Thyroid gland (tissue), 4 donors: ENCODE results near the gene PAX8. TPM values are rescaled to one million over a fixed set of nuclear protein-coding genes. Genes with fewer than 3 reads are reported as not detected.
A peak's percentile ranks its signal among the peaks of the same experiment; 100 is the strongest.

Experiments
- DNase-seq, 2 donors: peaks; one replicate each; pipeline ENCODE4 v3.0.0-alpha.2; 2019
- H3K27ac ChIP-seq, 3 donors: fragments of 200-600 bp; sonication (generic); 1 replicate in 2 of 3; 2 replicates in 1 of 3; pipeline ENCODE4 v1.5.1; 2016 to 2019; ENCODE audit warnings: mild to moderate bottlenecking in 1 of 3, moderate library complexity in 1 of 3
- H3K27me3 ChIP-seq: fragments of 200-600 bp; sonication (generic); one replicate; pipeline ENCODE4 v1.5.1; 2019
- H3K36me3 ChIP-seq, 2 donors: fragments of 200-600 bp; sonication (generic); one replicate each; pipeline ENCODE4 v1.5.1; 2016 to 2019
- H3K4me1 ChIP-seq, 2 donors: fragments of 200-600 bp; sonication (generic); one replicate each; pipeline ENCODE4 v1.5.1; 2017 to 2019
- H3K4me3 ChIP-seq, 3 donors: fragments of 200-600 bp; sonication (generic); replicated peaks in 1 of 3; 1 replicate in 2 of 3; 2 replicates in 1 of 3; pipeline ENCODE4 v1.5.1; 2016; ENCODE audit warnings: mild to moderate bottlenecking in 1 of 3
- H3K9me3 ChIP-seq: fragments of 200-600 bp; sonication (generic); one replicate; pipeline ENCODE4 v1.5.1; 2017
- CTCF ChIP-seq, 6 experiments: fragments of 200-600 bp in 3 of 6; fragments of 450-650 bp in 3 of 6; sonication (generic) in 3 of 6; IDR thresholded peaks; one replicate each; pipeline ENCODE4 v1.5.1; 2016 to 2019; ENCODE audit warnings: antibody characterized with exemption in 6 of 6, mild to moderate bottlenecking in 2 of 6, inconsistent platforms in 1 of 6, moderate library complexity in 1 of 6
- POLR2A ChIP-seq, 2 donors: fragments of 450-650 bp; IDR thresholded peaks; one replicate each; pipeline ENCODE4 v1.6.1; 2017; ENCODE audit warnings: antibody characterized with exemption in 2 of 2, mild to moderate bottlenecking in 2 of 2, moderate library complexity in 1 of 2
- WGBS, 2 donors: methylation state at CpG; one replicate each; pipeline ENCODE4 v1.1.5; 2017; 5-methylcytosine and 5-hydroxymethylcytosine counted together
- intact Hi-C: fragments of 100-400 bp; cut with DNase I; formaldehyde crosslinking; loops from one replicate; pipeline ENCODE4 v1.15.1; 2023
- total RNA-seq, 4 donors: library from RNA; depleted of rRNA; stranded (reverse); fragments of >200 nt; gene quantifications; one replicate each; pipeline ENCODE4 v1.2.3, GENCODE V29; 2016

PAX8 gene
- total RNA-seq, 4 donors from 2014 or later: 1,318 to 2,156 (median 1,767) TPM

GRCh38 chr2:113203217-113203530, 75.5 kb downstream of the PAX8 start:
- no peaks in the 10 kb centered on the region for H3K27me3 ChIP-seq
- intact Hi-C loops: loop anchor here (10.0 kb wide), 1 partner anchor 172 kb away; no protein-coding TSS in a partner anchor
- DNase-seq: no peak
- no peaks in the 10 kb centered on the region for H3K9me3 ChIP-seq
- TF ChIP-seq POLR2A (IDR thresholded peaks at IDR 0.05): no peak
- TF ChIP-seq CTCF (IDR thresholded peaks at IDR 0.05): no peak
- no peaks in the 10 kb centered on the region for H3K36me3 ChIP-seq
- peaks cover 30 to 70% of the 10 kb centered on the region in 2 donors for H3K4me1 ChIP-seq
- H3K4me3 ChIP-seq: no peak overlapping the region
- no peak overlapping the region for H3K27ac ChIP-seq

DNA sequence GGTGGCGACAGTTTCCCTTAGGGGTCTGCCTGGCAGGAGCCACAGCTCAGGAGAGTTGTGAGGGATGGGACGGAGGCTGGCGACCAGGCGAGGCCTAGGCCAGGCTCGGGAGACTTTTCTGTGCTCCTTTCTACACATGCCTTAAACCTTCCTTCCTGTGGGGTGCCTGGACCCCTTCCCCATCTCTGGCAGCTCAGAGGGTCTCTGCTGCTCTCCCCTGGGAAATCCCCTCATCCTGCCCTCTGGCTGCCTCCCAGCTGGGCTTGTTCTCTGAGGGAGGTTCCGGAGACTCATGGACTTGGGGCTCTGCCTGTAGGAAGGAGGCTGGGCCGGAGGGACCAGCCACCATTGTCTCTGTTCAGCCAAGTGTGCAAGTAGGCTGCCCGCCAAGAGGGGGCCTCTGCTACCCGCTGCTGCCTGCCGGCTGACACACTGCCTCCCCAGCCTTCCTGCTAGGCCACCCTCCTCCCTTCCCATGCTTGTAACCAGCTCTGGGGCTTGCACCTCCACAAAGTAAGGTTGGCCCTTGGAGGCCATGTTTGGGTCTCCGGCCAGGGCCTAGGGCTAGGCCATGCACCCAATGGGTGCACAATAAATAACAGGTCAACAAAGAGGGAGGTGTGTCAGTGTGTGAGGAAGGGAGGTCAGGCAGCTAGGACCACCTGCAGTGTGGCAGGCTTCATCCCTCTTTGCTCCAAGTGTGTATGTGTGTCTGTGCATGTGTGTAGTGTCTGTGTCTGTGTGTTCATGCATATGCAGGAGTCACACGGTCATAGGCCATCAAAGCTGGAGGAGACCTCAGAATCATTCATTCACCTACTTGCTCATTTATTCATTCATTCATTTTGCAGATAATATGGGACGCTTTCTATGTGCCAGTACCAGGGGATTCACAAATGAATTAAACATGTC, 76.2 kb downstream of the PAX8 start:
- peaks cover 23 to 64% of the 10 kb centered on the region in 2 donors for H3K4me1 ChIP-seq
- intact Hi-C loops: loop anchor here (10.0 kb wide), 1 partner anchor 172 kb away; no protein-coding TSS in a partner anchor
- no peak overlapping the region for H3K4me3 ChIP-seq
- no peaks in the 10 kb centered on the region for H3K36me3 ChIP-seq
- no peaks in the 10 kb centered on the region for H3K27me3 ChIP-seq
- peak overlapping the region; percentile 54 to 94 (median 84) for H3K27ac ChIP-seq
- 63 to 76% methylated on average over 9 to 10 of the region's 13 CpGs for WGBS, 2 donors
- DNase-seq: peak; percentile 79 to 83
- no peak for TF ChIP-seq CTCF (IDR thresholded peaks at IDR 0.05)
- no peak for TF ChIP-seq POLR2A (IDR thresholded peaks at IDR 0.05)
- H3K9me3 ChIP-seq: no peaks in the 10 kb centered on the region

DNA sequence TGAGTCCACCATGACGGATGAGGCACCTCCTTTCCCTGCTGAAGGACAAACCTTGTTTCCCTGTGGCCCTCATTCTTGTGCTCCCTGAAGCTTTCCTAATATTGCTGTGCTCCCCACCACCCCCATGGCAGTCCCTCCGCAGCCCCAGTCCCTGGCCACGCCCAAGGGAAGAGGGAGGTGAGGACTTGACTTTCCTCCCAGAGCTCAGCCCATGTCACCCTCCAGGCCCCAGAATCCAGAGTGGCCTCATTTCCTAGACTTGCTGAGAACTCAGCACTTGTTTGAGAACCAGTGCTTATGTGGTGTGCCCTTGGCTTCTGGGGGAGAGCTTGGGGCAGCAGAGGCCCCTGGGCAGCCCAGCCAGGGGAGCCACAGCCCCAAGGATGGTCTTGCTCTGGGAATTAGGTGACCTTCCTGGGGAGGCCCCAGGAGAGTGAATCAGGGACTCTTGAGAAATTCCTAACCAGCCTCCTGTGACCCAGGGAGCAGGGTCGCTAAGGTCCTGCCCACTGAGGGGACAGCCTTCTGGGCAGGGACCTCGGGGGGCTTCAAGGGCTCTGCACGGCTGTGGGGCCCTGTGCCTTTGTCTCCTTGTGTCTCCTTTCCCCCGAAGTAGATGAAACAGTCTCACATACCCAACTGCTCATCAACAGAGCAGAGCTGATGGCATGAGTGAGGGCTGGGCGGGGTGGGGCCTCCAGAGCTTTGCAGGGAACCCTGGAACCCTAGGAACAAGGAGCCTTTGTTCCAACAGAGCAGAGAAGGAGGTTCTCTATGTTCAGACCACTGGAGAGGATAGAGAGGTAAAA, 77.0 kb downstream of the PAX8 start:
- intact Hi-C loops: loop anchor here (10.0 kb wide), 1 partner anchor 173 kb away; no protein-coding TSS in a partner anchor
- no peak for TF ChIP-seq CTCF (IDR thresholded peaks at IDR 0.05)
- no peak for TF ChIP-seq POLR2A (IDR thresholded peaks at IDR 0.05)
- no peak for DNase-seq
- Histone ChIP-seq H3K4me3 (no peak overlapping the region), H3K4me1 (peaks cover 23 to 58% of the 10 kb centered on the region in 2 donors), H3K27ac (peak overlapping the region; percentile 54 to 94 (median 84)), H3K9me3 (no peaks in the 10 kb centered on the region), H3K36me3 (no peaks in the 10 kb centered on the region), H3K27me3 (no peaks in the 10 kb centered on the region)
- WGBS, 2 donors: 71 to 90% methylated on average over 5 to 6 of the region's 8 CpGs

DNA sequence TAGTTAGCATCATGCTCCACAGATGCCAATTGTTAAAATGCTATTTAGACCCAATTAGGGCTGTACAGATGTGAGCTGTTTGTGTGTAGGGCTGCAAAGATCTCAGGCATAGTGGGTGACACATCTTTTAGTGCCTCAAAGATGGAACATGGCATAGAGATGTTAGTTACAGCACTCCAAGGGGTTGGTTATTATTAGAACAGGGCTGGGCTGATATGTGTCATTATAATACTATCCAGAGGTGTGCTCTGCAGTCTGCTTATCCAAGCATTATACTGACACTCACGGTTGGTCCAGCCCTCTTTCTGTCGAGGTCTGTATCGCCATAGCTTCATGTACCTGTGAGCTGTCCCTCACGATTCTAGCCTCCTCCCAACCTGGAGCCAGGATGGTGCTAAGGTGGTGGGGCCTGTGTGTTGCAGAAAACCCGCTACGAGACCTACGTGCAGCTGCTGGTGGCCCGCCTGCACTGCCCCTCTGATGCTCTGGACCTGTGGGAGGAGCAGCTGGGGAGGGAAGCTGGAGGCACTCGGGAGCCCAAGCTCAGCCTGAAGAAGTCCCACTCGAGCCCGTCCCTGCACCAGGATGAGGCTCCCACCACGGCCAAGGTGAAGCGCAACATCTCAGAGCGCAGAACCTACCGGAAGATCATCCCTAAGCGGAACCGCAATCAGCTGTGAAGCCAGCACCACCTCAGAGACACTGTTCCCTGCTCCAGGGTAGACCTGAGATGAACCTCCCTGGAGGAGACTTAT, 77.8 kb downstream of the PAX8 start:
- 90 to 91% methylated on average over 16 to 17 of the region's 17 CpGs for WGBS, 2 donors

More for the DNA sequence above, 77.8 kb downstream of the PAX8 start:
- intact Hi-C loops: loop anchor here (10.0 kb wide), 1 partner anchor 174 kb away; no protein-coding TSS in a partner anchor
- H3K4me3 ChIP-seq: no peak overlapping the region
- H3K36me3 ChIP-seq: no peaks in the 10 kb centered on the region
- peak overlapping the region in 2 of 3 donors; percentile 84 to 94 for H3K27ac ChIP-seq
- TF ChIP-seq CTCF (IDR thresholded peaks at IDR 0.05) (no peak), POLR2A (IDR thresholded peaks at IDR 0.05) (no peak)
- peaks cover 23 to 50% of the 10 kb centered on the region in 2 donors for H3K4me1 ChIP-seq
- H3K27me3 ChIP-seq: no peaks in the 10 kb centered on the region
- H3K9me3 ChIP-seq: no peaks in the 10 kb centered on the region
- DNase-seq: no peak
